GM12878 (cell line): ENCODE results near the gene TRAF3. TPM values are rescaled to one million over a fixed set of nuclear protein-coding genes. Genes with fewer than 3 reads are reported as not detected.

Experiments
- ATAC-seq: fragments of 200-7000 bp; cut with Tn5 transposase; 3 replicates; pipeline ENCODE4 v1.9.1; 2020; ENCODE audit warnings: mild to moderate bottlenecking, moderate library complexity
- BruUV-seq: library from RNA; stranded (reverse); fragments of 400-500 nt; replicated peaks from 2 replicates; lab custom pipeline; 2021; lab: Mats Ljungman, UMichigan
- CTCF ChIA-PET: fragments of 300-600 bp; sonication (Branson Sonifier 250); formaldehyde crosslinking; extraction: SDS; loops from one replicate; lab custom pipeline; 2021; ENCODE audit warnings: inconsistent platforms; lab: Yijun Ruan, JAX
- POLR2A ChIA-PET: fragments of 350-600 bp; formaldehyde crosslinking; extraction: SDS; loops from one replicate; lab custom pipeline; 2021; ENCODE audit warnings: inconsistent platforms; lab: Charles Lee
- RAD21 ChIA-PET: fragments of 300-600 bp; sonication (Branson Sonifier 250); formaldehyde crosslinking; loops from one replicate; lab custom pipeline; 2023; ENCODE audit warnings: antibody characterized with exemption; ENCODE audit not compliant: unreplicated experiment; lab: Charles Lee
- SMC1A ChIA-PET: fragments of 300-600 bp; sonication (Branson Sonifier 250); formaldehyde crosslinking; loops from one replicate; lab custom pipeline; 2023; ENCODE audit not compliant: unreplicated experiment, uncharacterized antibody; lab: Charles Lee
- DNase-seq: peaks from one replicate; pipeline ENCODE4 v3.0.0-alpha.2; 2011; ENCODE audit warnings: low read depth, low spot score
- FAIRE-seq: peaks from 3 replicates; lab custom pipeline; 2011; peaks lifted over from hg19 to GRCh38; lab: Jason Lieb, UNC
- H2AFZ ChIP-seq: 2 replicates; pipeline ENCODE4 v1.6.0; 2011; ENCODE audit warnings: low read depth, low read length, control low read depth; ENCODE audit not compliant: control insufficient read depth
- H3K27ac ChIP-seq: 2 replicates; pipeline ENCODE4 v1.5.1; 2011; ENCODE audit warnings: control low read depth; ENCODE audit not compliant: control insufficient read depth, insufficient read depth
- H3K27me3 ChIP-seq, 2 experiments: replicated peaks in 1 of 2; 2 replicates each; pipeline versions ENCODE4 v1.6.0 to v1.6.1; 2011; ENCODE audit warnings: low read length in 1 of 2; ENCODE audit not compliant: control insufficient read depth in 2 of 2, insufficient read depth in 2 of 2
- H3K36me3 ChIP-seq, 2 experiments: 2 replicates each; pipeline ENCODE4 v1.5.1; 2011; ENCODE audit warnings: low read length in 1 of 2; ENCODE audit not compliant: control insufficient read depth in 2 of 2, insufficient read depth in 2 of 2
- H3K4me1 ChIP-seq: 2 replicates; pipeline ENCODE4 v1.6.1; 2011; ENCODE audit warnings: mild to moderate bottlenecking, low read length, moderate library complexity, mixed read lengths; ENCODE audit not compliant: control insufficient read depth, insufficient read depth
- H3K4me2 ChIP-seq: 2 replicates; pipeline ENCODE4 v1.6.0; 2011; ENCODE audit warnings: control low read depth; ENCODE audit not compliant: control insufficient read depth, insufficient read depth
- H3K4me3 ChIP-seq: fragments of 200-600 bp; sonication (generic); 2 replicates; pipeline ENCODE4 v1.5.1; 2016
- H3K79me2 ChIP-seq: 2 replicates; pipeline ENCODE4 v1.6.0; 2011; ENCODE audit warnings: low read length; ENCODE audit not compliant: control insufficient read depth, insufficient read depth
- H3K9ac ChIP-seq: 2 replicates; pipeline ENCODE4 v1.8.0; 2011; ENCODE audit warnings: low read length, control low read depth, mixed read lengths; ENCODE audit not compliant: control insufficient read depth, insufficient read depth
- H3K9me3 ChIP-seq: replicated peaks from 3 replicates; pipeline ENCODE4 v1.5.1; 2011; ENCODE audit warnings: mild to moderate bottlenecking, low read length; ENCODE audit not compliant: control insufficient read depth, insufficient read depth
- H4K20me1 ChIP-seq: 2 replicates; pipeline ENCODE4 v1.6.0; 2011; ENCODE audit not compliant: control insufficient read depth, insufficient read depth
- ATF7 ChIP-seq: fragments of 450-650 bp; IDR thresholded peaks from 2 replicates; pipeline ENCODE4 v1.6.1; 2016; ENCODE audit warnings: low read depth, mild to moderate bottlenecking
- EED ChIP-seq: sonication (generic); IDR thresholded peaks from 2 replicates; pipeline ENCODE4 v1.6.1; 2016; ENCODE audit warnings: antibody characterized with exemption, low read depth
- IKZF1 ChIP-seq: fragments of 450-650 bp; conservative IDR thresholded peaks from 2 replicates; pipeline ENCODE4 v1.6.1; 2017; ENCODE audit warnings: antibody characterized with exemption, mild to moderate bottlenecking
- JUND ChIP-seq: IDR thresholded peaks from 2 replicates; pipeline ENCODE4 v1.6.1; 2012; ENCODE audit warnings: low read depth, mild to moderate bottlenecking, low read length, improper control_type of control experiment, moderate library complexity
- MEF2A ChIP-seq: IDR thresholded peaks from 2 replicates; pipeline ENCODE4 v1.6.1; 2011; ENCODE audit warnings: low read depth, mild to moderate bottlenecking, low read length, moderate library complexity; ENCODE audit not compliant: insufficient read depth
- MEF2B ChIP-seq: fragments of 450-650 bp; IDR thresholded peaks from 2 replicates; pipeline ENCODE4 v1.6.1; 2018; ENCODE audit warnings: mild to moderate bottlenecking, moderate library complexity; ENCODE audit not compliant: partially characterized antibody, poor library complexity, severe bottlenecking
- NR2F1 ChIP-seq: fragments of 450-650 bp; conservative IDR thresholded peaks from 2 replicates; pipeline ENCODE4 v1.6.1; 2017; ENCODE audit warnings: mild to moderate bottlenecking
- PAX8 ChIP-seq: fragments of 450-650 bp; IDR thresholded peaks from 2 replicates; pipeline ENCODE4 v1.6.1; 2017; ENCODE audit warnings: mild to moderate bottlenecking, moderate library complexity
- POLR2A ChIP-seq: IDR thresholded peaks from 2 replicates; pipeline ENCODE4 v1.6.1; 2011; ENCODE audit warnings: low read depth, mild to moderate bottlenecking, low read length
- POLR2AphosphoS5 ChIP-seq: IDR thresholded peaks from 2 replicates; pipeline ENCODE4 v1.6.1; 2011; ENCODE audit warnings: mild to moderate bottlenecking, low read length, inconsistent platforms
- POU2F2 ChIP-seq: IDR thresholded peaks from 3 replicates; pipeline ENCODE4 v1.6.1; 2011; ENCODE audit warnings: low read depth, mild to moderate bottlenecking, low read length, borderline replicate concordance
- RELB ChIP-seq: fragments of 450-650 bp; IDR thresholded peaks from 2 replicates; pipeline ENCODE4 v1.6.1; 2017; ENCODE audit warnings: low read depth, mild to moderate bottlenecking, moderate library complexity
- RUNX3 ChIP-seq: IDR thresholded peaks from 2 replicates; pipeline ENCODE4 v1.6.1; 2012; ENCODE audit warnings: low read length, inconsistent platforms
- SRF ChIP-seq, 2 experiments: IDR thresholded peaks; 2 replicates each; pipeline ENCODE4 v1.6.1; 2011; ENCODE audit warnings: low read depth in 2 of 2, low read length in 2 of 2, mild to moderate bottlenecking in 1 of 2, moderate library complexity in 1 of 2
- TBL1XR1 ChIP-seq: IDR thresholded peaks from 2 replicates; pipeline ENCODE4 v1.6.1; 2012; ENCODE audit warnings: low read depth, low read length, improper control_type of control experiment
- TCF7 ChIP-seq: IDR thresholded peaks from 2 replicates; pipeline ENCODE4 v1.6.1; 2014; ENCODE audit warnings: antibody characterized with exemption, borderline replicate concordance
- ZNF274 ChIP-seq: IDR thresholded peaks from one replicate; pipeline ENCODE4 v1.8.0; 2011; ENCODE audit not compliant: insufficient read length, insufficient read depth
- WGBS: methylation state at CpG from one replicate; pipeline ENCODE4 v1.1.6; 2016; ENCODE audit warnings: low lambda C conversion rate; ENCODE audit not compliant: insufficient replicate concordance, insufficient coverage; ENCODE audit errors: missing lambda C conversion rate; 5-methylcytosine and 5-hydroxymethylcytosine counted together
- in situ Hi-C: fragments of 300-500 bp; cut with MboI; formaldehyde crosslinking; loops from 9 replicates; pipeline ENCODE4 v1.14.3; 2018; ENCODE audit warnings: mixed read lengths
- intact Hi-C: fragments of 100-400 bp; cut with micrococcal nuclease; formaldehyde crosslinking; loops from one replicate; pipeline ENCODE4 v1.14.2; 2022; ENCODE audit not compliant: unreplicated experiment
- polyA plus RNA-seq, 11 experiments: library from polyadenylated mRNA; depleted of rRNA in 4 of 11; unstranded in 6 of 11; stranded (reverse) in 5 of 11; fragments of >200 nt; fragmentation: Nextera tagmentation in 4 of 11; fragmentation: Illumina TruSeq in 1 of 11; extraction: Ambion mirVana in 4 of 11; extraction: Trizol in 1 of 11; gene quantifications; 1 replicate in 1 of 11; 2 replicates in 10 of 11; pipeline versions ENCODE4 v1.2.1 to v1.2.3, GENCODE V29; 2011 to 2016; ENCODE audit warnings: inconsistent platforms in 2 of 11, missing spikeins in 2 of 11, low read depth in 1 of 11
- total RNA-seq, 4 experiments: library from RNA; depleted of rRNA in 3 of 4; stranded (reverse); fragments of >200 nt in 3 of 4; fragmentation: Illumina TruSeq in 1 of 4; extraction: Trizol in 1 of 4; gene quantifications; 2 replicates each; pipeline versions ENCODE4 v1.2.1 to v1.2.3, GENCODE V29; 2013 to 2021

Gene TRAF3
- total and polyA plus RNA-seq, 10 of the 15 experiments (the other 5 are each of a cell fraction or from before 2014, with no cell fraction given), result 3.0 to 70.1 (median 36.5) TPM

- FAIRE-seq (no peak), ATAC-seq (peak; percentile 1; the same call in 1 of the 3 replicates), DNase-seq (no peak)
- Histone ChIP-seq H3K27ac (peak overlapping the region; percentile 82), H3K27me3 (no peaks in the 10 kb centered on the region), H3K36me3 (no peaks in the 10 kb centered on the region; a peak in 1 of 4 replicates), H3K4me2 (peak overlapping the region; percentile 65), H3K4me3 (no peak overlapping the region), H3K9me3 (peaks cover 3% of the 10 kb centered on the region; the same call in 2 of the 3 replicates), H3K4me1 (peaks cover 54% of the 10 kb centered on the region), H3K9ac (peak overlapping the region; percentile 12; the same call in 1 of the 2 replicates), H4K20me1 (no peaks in the 10 kb centered on the region), H2AFZ (peak overlapping the region; percentile 54), H3K79me2 (no peaks in the 10 kb centered on the region)
- ChIA-PET CTCF (interaction anchor here (0.5 to 2.4 kb wide), 4 partner anchors 17 to 573 kb away, joined by 3 to 9 read pairs (median 4); no protein-coding TSS in a partner anchor), SMC1A (interaction anchor here (0.8 to 1.0 kb wide), 4 partner anchors 9 to 61 kb away, joined by 3 read pairs; no protein-coding TSS in a partner anchor), RAD21 (interaction anchor here (1.0 to 1.2 kb wide), 3 partner anchors 10 to 22 kb away, joined by 3 to 4 read pairs (median 3); no protein-coding TSS in a partner anchor), POLR2A (interaction anchor here (0.9 kb wide), 1 partner anchor 15 kb away, joined by 3 read pairs; no protein-coding TSS in a partner anchor)
- in situ Hi-C loops, result no loop called here
- no TSS peak for BruUV-seq
- WGBS, result 0% methylated on average over 11 of the region's 11 CpGs
- TF ChIP-seq POLR2AphosphoS5, result 0 out of 2 replicates have a peak, but pooled peaks have one; percentile 10
- no peak for TF ChIP-seq SRF (IDR thresholded peaks at IDR 0.05; ENCODE audit: low read depth in 2 of 2, low read length in 2 of 2)
- TF ChIP-seq ZNF274, result no peak
- peak; percentile 35; the same call in 1 of the 2 replicates for TF ChIP-seq POLR2A
- intact Hi-C loops, result no loop called here
Observed at GRCh38 chr14:102757646-102758045, 19.6 kb upstream of the TRAF3 start.

GRCh38 chr14:102758087-102758486 is 19.2 kb upstream of the TRAF3 start:
- Histone ChIP-seq H3K27me3 (no peaks in the 10 kb centered on the region), H3K27ac (peak overlapping the region; percentile 82), H4K20me1 (no peaks in the 10 kb centered on the region), H2AFZ (peak overlapping the region; percentile 54; the same call in 1 of the 2 replicates), H3K9me3 (peaks cover 3% of the 10 kb centered on the region; the same call in 2 of the 3 replicates), H3K4me3 (no peak overlapping the region), H3K9ac (no peak overlapping the region), H3K36me3 (no peaks in the 10 kb centered on the region), H3K4me1 (peaks cover 51% of the 10 kb centered on the region), H3K79me2 (no peaks in the 10 kb centered on the region), H3K4me2 (peak overlapping the region; percentile 65)
- ChIA-PET POLR2A (interaction anchor here (0.9 to 2.0 kb wide), 2 partner anchors 10 to 14 kb away, joined by 3 to 8 read pairs; no protein-coding TSS in a partner anchor), SMC1A (interaction anchor here (0.8 to 2.3 kb wide), 5 partner anchors 9 to 62 kb away, joined by 3 to 22 read pairs (median 3); no protein-coding TSS in a partner anchor), RAD21 (interaction anchor here (0.6 to 1.2 kb wide), 4 partner anchors 10 to 157 kb away, joined by 3 to 4 read pairs (median 3); no protein-coding TSS in a partner anchor), CTCF (interaction anchor here (0.5 to 2.4 kb wide), 4 partner anchors 16 to 574 kb away, joined by 3 to 9 read pairs (median 4); no protein-coding TSS in a partner anchor)
- BruUV-seq, result no TSS peak
- no peak for FAIRE-seq
- WGBS, result 10% methylated on average over 4 of the region's 5 CpGs
- peak; percentile 33 for ATAC-seq
- DNase-seq, result no peak
- in situ Hi-C loops, result no loop called here
- intact Hi-C loops, result no loop called here
- TF ChIP-seq TBL1XR1 (no peak), RUNX3 (peak; percentile 82), IKZF1 (0 out of 2 replicates have a peak, but pooled peaks have one; percentile 13), PAX8 (no peak), EED (no peak), POU2F2 (no peak), ATF7 (0 out of 2 replicates have a peak, but pooled peaks have one; percentile 15), JUND (no peak), MEF2B (peak; percentile 90), NR2F1 (0 out of 2 replicates have a peak, but pooled peaks have one; percentile 14), MEF2A (peak; percentile 41; the same call in 1 of the 2 replicates), TCF7 (no peak), RELB (0 out of 2 replicates have a peak, but pooled peaks have one; percentile 29)
